AG09309 (cell line): ENCODE data around the gene TRAF3IP1.

Source experiments
- DNase-seq: peaks from one replicate; pipeline ENCODE4 v3.0.0-alpha.2; 2010; ENCODE audit warnings: low read depth
- H3K4me3 ChIP-seq: 2 replicates; pipeline ENCODE4 v1.5.1; 2011; ENCODE audit warnings: mild to moderate bottlenecking, low read depth, low read length, moderate library complexity; ENCODE audit not compliant: control insufficient read depth
- TF ChIP-seq, protein P1 (sequence below): IDR thresholded peaks from 2 replicates; pipeline ENCODE4 v1.5.1; 2011; ENCODE audit warnings: mild to moderate bottlenecking, low read depth, low read length, inconsistent platforms; ENCODE audit not compliant: insufficient read depth, control insufficient read depth; ENCODE audit errors: missing control alignments

Gene TRAF3IP1

GRCh38 chr2:238422940-238423339 lies 102.6 kb downstream of the TRAF3IP1 start:
- TF ChIP-seq, protein P1, sequence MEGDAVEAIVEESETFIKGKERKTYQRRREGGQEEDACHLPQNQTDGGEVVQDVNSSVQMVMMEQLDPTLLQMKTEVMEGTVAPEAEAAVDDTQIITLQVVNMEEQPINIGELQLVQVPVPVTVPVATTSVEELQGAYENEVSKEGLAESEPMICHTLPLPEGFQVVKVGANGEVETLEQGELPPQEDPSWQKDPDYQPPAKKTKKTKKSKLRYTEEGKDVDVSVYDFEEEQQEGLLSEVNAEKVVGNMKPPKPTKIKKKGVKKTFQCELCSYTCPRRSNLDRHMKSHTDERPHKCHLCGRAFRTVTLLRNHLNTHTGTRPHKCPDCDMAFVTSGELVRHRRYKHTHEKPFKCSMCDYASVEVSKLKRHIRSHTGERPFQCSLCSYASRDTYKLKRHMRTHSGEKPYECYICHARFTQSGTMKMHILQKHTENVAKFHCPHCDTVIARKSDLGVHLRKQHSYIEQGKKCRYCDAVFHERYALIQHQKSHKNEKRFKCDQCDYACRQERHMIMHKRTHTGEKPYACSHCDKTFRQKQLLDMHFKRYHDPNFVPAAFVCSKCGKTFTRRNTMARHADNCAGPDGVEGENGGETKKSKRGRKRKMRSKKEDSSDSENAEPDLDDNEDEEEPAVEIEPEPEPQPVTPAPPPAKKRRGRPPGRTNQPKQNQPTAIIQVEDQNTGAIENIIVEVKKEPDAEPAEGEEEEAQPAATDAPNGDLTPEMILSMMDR: no peak
- no peak for DNase-seq
- no peak overlapping the region for H3K4me3 ChIP-seq

DNA sequence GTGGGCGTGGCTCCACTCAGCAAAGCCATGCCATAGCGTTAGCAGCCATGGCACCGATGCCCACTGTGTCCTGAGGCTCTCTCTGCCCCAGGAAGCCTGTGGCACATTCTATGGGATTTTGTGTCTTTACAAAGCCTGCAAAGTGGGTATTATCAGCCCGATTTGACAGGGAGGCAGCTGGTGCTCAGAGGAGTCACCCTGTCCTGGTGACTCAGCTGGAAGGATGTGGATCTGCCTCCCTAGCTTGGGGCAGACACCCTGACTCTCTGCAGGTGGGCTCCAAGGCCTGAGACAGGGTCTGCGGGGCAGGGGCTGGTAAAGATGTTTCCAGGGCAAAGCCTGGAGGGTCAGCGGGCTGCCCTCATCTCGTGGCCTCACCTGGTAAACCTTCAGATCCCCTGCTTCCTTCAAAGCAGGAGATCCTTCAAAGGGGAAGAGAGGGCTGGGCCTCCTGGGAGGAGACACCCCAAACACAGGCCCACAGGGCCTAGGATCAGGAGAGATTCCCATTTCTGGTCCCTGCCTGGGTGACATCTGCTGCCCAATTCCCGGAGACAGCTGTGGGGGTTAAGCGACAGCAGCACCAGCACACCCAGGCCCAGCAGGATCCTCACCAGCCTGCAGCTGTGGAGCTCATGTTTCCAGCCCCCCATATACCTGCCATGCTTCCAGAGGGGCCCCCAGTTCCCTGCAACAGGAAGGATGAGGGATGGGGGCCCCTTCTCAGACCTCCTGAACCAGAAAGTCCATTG lies 103.4 kb downstream of the TRAF3IP1 start:
- TF ChIP-seq, protein P1: no peak
- DNase-seq: no peak
- H3K4me3 ChIP-seq: no peak overlapping the region

DNA sequence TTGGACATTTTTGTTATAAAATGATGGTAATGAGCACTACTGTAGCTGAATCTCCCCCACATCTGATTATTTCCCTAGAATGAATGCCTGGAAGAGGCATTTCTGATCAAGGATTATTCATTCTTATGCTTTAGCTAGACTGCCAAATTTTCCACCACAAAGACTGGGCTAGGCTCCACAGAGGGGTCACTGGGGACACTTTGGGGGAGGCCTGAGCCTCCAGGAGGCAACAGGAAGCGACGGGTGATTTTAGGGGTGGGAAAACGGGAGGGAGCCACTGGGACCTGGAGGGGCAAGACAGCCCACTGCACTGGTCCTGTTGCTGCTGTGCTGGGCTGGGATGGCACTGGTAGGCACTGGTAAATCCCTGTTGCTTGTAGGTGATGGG lies 104.0 kb downstream of the TRAF3IP1 start:
- no peak overlapping the region for H3K4me3 ChIP-seq
- TF ChIP-seq, protein P1: no peak
- no peak for DNase-seq

GRCh38 chr2:238425505-238425978 lies 105.2 kb downstream of the TRAF3IP1 start:
- H3K4me3 ChIP-seq: no peak overlapping the region
- TF ChIP-seq, protein P1: no peak
- no peak for DNase-seq

DNA sequence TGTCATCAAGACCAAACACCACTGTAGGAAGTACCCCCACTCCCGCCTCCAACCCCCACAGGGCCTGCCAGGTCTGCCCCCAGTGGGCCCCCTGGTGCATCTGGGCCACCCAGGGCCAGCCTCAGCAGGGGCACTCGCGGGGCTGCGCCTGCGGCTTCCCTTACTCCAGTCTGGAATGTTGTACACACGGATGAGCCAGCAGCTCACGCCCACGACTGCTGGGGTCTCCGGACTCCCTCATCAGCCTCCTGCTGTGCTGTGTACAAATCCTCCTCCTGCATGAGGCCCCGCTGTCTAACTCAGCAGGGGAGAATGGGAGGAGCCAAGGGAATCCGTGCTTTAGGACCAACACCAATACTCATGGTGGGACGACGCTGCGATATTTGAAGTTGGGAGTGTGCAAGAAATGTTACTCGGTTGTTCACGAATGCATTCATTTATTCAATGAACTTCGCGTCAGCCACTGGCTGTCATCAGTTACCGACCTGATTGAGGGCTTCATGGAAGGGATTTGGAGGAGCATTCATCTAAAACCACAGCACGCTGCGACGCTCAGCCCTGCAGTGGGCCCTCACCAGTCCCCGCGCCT lies 105.8 kb downstream of the TRAF3IP1 start:
- TF ChIP-seq, protein P1: no peak
- peak overlapping the region; percentile 85 for H3K4me3 ChIP-seq
- DNase-seq: no peak

GRCh38 chr2:238426568-238427434 lies 106.5 kb downstream of the TRAF3IP1 start, which contains the start of gene ASB1:
TSS of gene ASB1 (plus strand) at chr2:238426927. CDS start at chr2:238427071, 144 bp downstream.
- peak within 1 kb of the TSS; percentile 85 for H3K4me3 ChIP-seq
- TF ChIP-seq, protein P1: no peak
- no peak for DNase-seq
